ENCODE data around the gene NHSL2.

- TF ChIP-seq CTCF (IDR thresholded peaks at IDR 0.05): no peak
- TF ChIP-seq EZH2 (IDR thresholded peaks at IDR 0.05): no peak
- TF ChIP-seq EZH2phosphoT487 (IDR thresholded peaks at IDR 0.05): no peak
Observed at GRCh38 chrX:72159769-72160168, 249.1 kb downstream of the NHSL2 start.
